PFSK-1 (cell line): ENCODE data around the gene SLC6A6.

Experiments
- POLR2AphosphoS5 ChIP-seq: IDR thresholded peaks from 2 replicates; pipeline ENCODE4 v1.6.1; 2012; ENCODE audit warnings: low read depth, mild to moderate bottlenecking, control low read depth, low read length, moderate library complexity
- REST ChIP-seq, 2 experiments: IDR thresholded peaks; 2 replicates each; pipeline versions ENCODE4 v1.6.1 to v1.8.0; 2011 to 2012; ENCODE audit warnings: low read depth in 2 of 2, low read length in 2 of 2, control low read depth in 1 of 2, inconsistent platforms in 1 of 2, mild to moderate bottlenecking in 1 of 2, moderate library complexity in 1 of 2; ENCODE audit not compliant: insufficient read depth in 1 of 2
- TAF1 ChIP-seq: IDR thresholded peaks from 2 replicates; pipeline ENCODE4 v1.6.1; 2012; ENCODE audit warnings: low read length, control low read depth, borderline replicate concordance; ENCODE audit not compliant: insufficient read depth

GRCh38 chr3:14413381-14414071, 11.1 kb downstream of the SLC6A6 start:
- TF ChIP-seq REST (IDR thresholded peaks at IDR 0.05; ENCODE audit: insufficient read depth in 1 of 2, low read depth in 2 of 2, low read length in 2 of 2) (no peak), POLR2AphosphoS5 (no peak), TAF1 (no peak)
